Measurements from ENCODE around the gene CYP39A1. TPM values are rescaled to one million over a fixed set of nuclear protein-coding genes. Genes with fewer than 3 reads are reported as not detected.

The CYP39A1 gene
- total and polyA plus RNA-seq, 2 experiments from 2014 or later, result 5.2 to 9.2 TPM

- Histone ChIP-seq H3K4me1 (ENCODE audit: insufficient read depth) (no peaks in the 10 kb centered on the region), H3K27ac (no peak overlapping the region), H3K4me2 (no peak overlapping the region), H3K4me3 (no peak overlapping the region), H3K9me3 (ENCODE audit: low read depth) (no peaks in the 10 kb centered on the region), H3K27me3 (no peaks in the 10 kb centered on the region), H2AFZ (no peak overlapping the region), H3K9me2 (replicated peaks; ENCODE audit: insufficient read depth) (peaks cover 3% of the 10 kb centered on the region), H4K20me1 (ENCODE audit: insufficient read depth, poor library complexity, severe bottlenecking) (no peaks in the 10 kb centered on the region), H3K36me3 (replicated peaks; ENCODE audit: insufficient read depth, low read depth) (no peaks in the 10 kb centered on the region), H3K79me2 (no peaks in the 10 kb centered on the region)
- TF ChIP-seq CTCF (IDR thresholded peaks at IDR 0.05; ENCODE audit: poor library complexity) (no peak), EZH2 (IDR thresholded peaks at IDR 0.05; ENCODE audit: borderline replicate concordance) (no peak), EZH2phosphoT487 (IDR thresholded peaks at IDR 0.05; ENCODE audit: low read depth, severe bottlenecking, unreplicated experiment) (no peak)
- DNase-seq (ENCODE audit: low spot score), result no peak
Measured at GRCh38 chr6:46525583-46525982, 127.0 kb downstream of the CYP39A1 start.

DNA sequence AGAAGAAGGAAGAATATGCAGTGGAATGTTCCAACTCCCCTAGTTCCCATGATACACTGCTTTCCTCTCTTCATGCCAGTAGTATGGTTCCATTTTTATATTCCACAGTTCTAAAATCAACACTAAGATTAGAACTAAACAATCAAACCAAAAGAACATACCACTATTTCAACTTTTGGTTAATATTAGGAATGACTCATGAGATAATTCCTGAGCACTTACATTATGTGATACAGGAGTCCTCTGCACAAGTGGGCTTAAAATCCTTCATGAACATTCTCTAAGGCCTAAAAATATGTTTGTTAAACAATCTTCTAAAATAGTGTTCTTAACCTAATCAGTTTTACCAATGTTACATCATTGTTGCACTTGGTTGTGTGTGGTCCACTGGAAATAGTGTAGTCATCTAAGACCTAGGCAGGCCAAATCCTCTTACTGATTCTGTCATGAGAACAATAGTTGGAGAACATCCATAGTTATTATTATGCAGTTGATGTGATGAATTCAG, 131.1 kb downstream of the CYP39A1 start:
- no peak for DNase-seq (ENCODE audit: low spot score)
- Histone ChIP-seq H3K9me3 (ENCODE audit: low read depth) (no peaks in the 10 kb centered on the region), H3K36me3 (replicated peaks; ENCODE audit: insufficient read depth, low read depth) (no peaks in the 10 kb centered on the region), H3K4me1 (ENCODE audit: insufficient read depth) (peaks cover 3% of the 10 kb centered on the region), H3K27me3 (no peaks in the 10 kb centered on the region), H3K9me2 (replicated peaks; ENCODE audit: insufficient read depth) (no peaks in the 10 kb centered on the region), H4K20me1 (ENCODE audit: insufficient read depth, poor library complexity, severe bottlenecking) (no peaks in the 10 kb centered on the region), H3K4me2 (no peak overlapping the region), H3K27ac (no peak overlapping the region), H3K4me3 (no peak overlapping the region), H2AFZ (no peak overlapping the region), H3K79me2 (no peaks in the 10 kb centered on the region)
- TF ChIP-seq EZH2phosphoT487 (IDR thresholded peaks at IDR 0.05; ENCODE audit: low read depth, severe bottlenecking, unreplicated experiment) (no peak), CTCF (IDR thresholded peaks at IDR 0.05; ENCODE audit: poor library complexity) (no peak), EZH2 (IDR thresholded peaks at IDR 0.05; ENCODE audit: borderline replicate concordance) (no peak)

GRCh38 chr6:46517202-46517601, 135.4 kb downstream of the CYP39A1 start:
- Histone ChIP-seq H3K4me1 (ENCODE audit: insufficient read depth) (peaks cover 3% of the 10 kb centered on the region), H3K4me3 (no peak overlapping the region), H3K79me2 (no peaks in the 10 kb centered on the region), H3K27me3 (no peaks in the 10 kb centered on the region), H3K9me3 (ENCODE audit: low read depth) (no peaks in the 10 kb centered on the region), H3K4me2 (no peak overlapping the region), H4K20me1 (ENCODE audit: insufficient read depth, poor library complexity, severe bottlenecking) (no peaks in the 10 kb centered on the region), H3K27ac (no peak overlapping the region), H3K9me2 (replicated peaks; ENCODE audit: insufficient read depth) (no peaks in the 10 kb centered on the region), H2AFZ (no peak overlapping the region), H3K36me3 (replicated peaks; ENCODE audit: insufficient read depth, low read depth) (no peaks in the 10 kb centered on the region)
- DNase-seq (ENCODE audit: low spot score), result no peak
- TF ChIP-seq CTCF (IDR thresholded peaks at IDR 0.05; ENCODE audit: poor library complexity) (no peak), EZH2 (IDR thresholded peaks at IDR 0.05; ENCODE audit: borderline replicate concordance) (no peak), EZH2phosphoT487 (IDR thresholded peaks at IDR 0.05; ENCODE audit: low read depth, severe bottlenecking, unreplicated experiment) (no peak)

- H3K27ac ChIP-seq, result no peak overlapping the region
- no peak overlapping the region for H3K4me3 ChIP-seq
- H4K20me1 ChIP-seq (ENCODE audit: insufficient read depth, poor library complexity, severe bottlenecking), result no peaks in the 10 kb centered on the region
- H3K27me3 ChIP-seq, result no peaks in the 10 kb centered on the region
- H3K4me2 ChIP-seq, result no peak overlapping the region
- H3K36me3 ChIP-seq (replicated peaks; ENCODE audit: insufficient read depth, low read depth), result no peaks in the 10 kb centered on the region
- H3K4me1 ChIP-seq (ENCODE audit: insufficient read depth), result peaks cover 3% of the 10 kb centered on the region
- H2AFZ ChIP-seq, result no peak overlapping the region
- TF ChIP-seq EZH2 (IDR thresholded peaks at IDR 0.05; ENCODE audit: borderline replicate concordance) (no peak), CTCF (IDR thresholded peaks at IDR 0.05; ENCODE audit: poor library complexity) (no peak), EZH2phosphoT487 (IDR thresholded peaks at IDR 0.05; ENCODE audit: low read depth, severe bottlenecking, unreplicated experiment) (no peak)
- 87% methylated on average over 2 of the region's 2 CpGs for WGBS (ENCODE audit: low lambda C conversion rate, missing lambda C conversion rate)
- no peaks in the 10 kb centered on the region for H3K9me3 ChIP-seq (ENCODE audit: low read depth)
- no peaks in the 10 kb centered on the region for H3K9me2 ChIP-seq (replicated peaks; ENCODE audit: insufficient read depth)
- H3K79me2 ChIP-seq, result no peaks in the 10 kb centered on the region
- DNase-seq (ENCODE audit: low spot score), result no peak
Measured at GRCh38 chr6:46513533-46513932, 139.1 kb downstream of the CYP39A1 start.

Data from hepatocyte (in vitro differentiated cells).